Choroid plexus epithelial cell (primary cell): ENCODE results near the gene PDIA5.

Experiments used
- DNase-seq: peaks from one replicate; pipeline ENCODE4 v3.0.0-alpha.2; 2010; ENCODE audit warnings: low read depth
- H3K4me3 ChIP-seq: 2 replicates; pipeline ENCODE4 v1.5.1; 2011; ENCODE audit warnings: low read depth, mild to moderate bottlenecking, control low read depth, low read length, moderate library complexity
- CTCF ChIP-seq: conservative IDR thresholded peaks from 2 replicates; pipeline ENCODE4 v1.5.1; 2011; ENCODE audit warnings: low read depth, mild to moderate bottlenecking, control low read depth, inconsistent platforms, low read length, moderate library complexity

Gene PDIA5

GRCh38 chr3:123032057-123032456 lies 34.8 kb upstream of the PDIA5 start:
- no peak for TF ChIP-seq CTCF
- DNase-seq = no peak
- H3K4me3 ChIP-seq = no peak overlapping the region

- TF ChIP-seq CTCF = no peak
- DNase-seq = no peak
- no peak overlapping the region for H3K4me3 ChIP-seq
Measured at GRCh38 chr3:123034120-123034519, 32.7 kb upstream of the PDIA5 start.

- H3K4me3 ChIP-seq = no peak overlapping the region
- no peak for TF ChIP-seq CTCF
- DNase-seq = no peak
Measured at GRCh38 chr3:123034996-123035395, 31.8 kb upstream of the PDIA5 start.

GRCh38 chr3:123036352-123037014 lies 30.3 kb upstream of the PDIA5 start:
- peak; percentile 76 for DNase-seq
- H3K4me3 ChIP-seq = no peak overlapping the region

GRCh38 chr3:123037015-123037375 lies 29.8 kb upstream of the PDIA5 start:
- no peak for TF ChIP-seq CTCF
- H3K4me3 ChIP-seq = no peak overlapping the region
- no peak for DNase-seq

More at GRCh38 chr3:123036352-123037014, 30.3 kb upstream of the PDIA5 start:
- no peak for TF ChIP-seq CTCF

GRCh38 chr3:123038751-123039150 lies 28.1 kb upstream of the PDIA5 start:
- H3K4me3 ChIP-seq = no peak overlapping the region
- no peak for DNase-seq
- no peak for TF ChIP-seq CTCF

GRCh38 chr3:123039178-123039577 lies 27.6 kb upstream of the PDIA5 start:
- no peak for TF ChIP-seq CTCF
- no peak for DNase-seq
- no peak overlapping the region for H3K4me3 ChIP-seq
